ENCODE results near the gene GOLGA6L25.
"Not testable (repeated sequence)": the region's sequence is repeated elsewhere in the genome, so short reads cannot be mapped to it uniquely, and the experiment has no call there.

Gene GOLGA6L25

DNA sequence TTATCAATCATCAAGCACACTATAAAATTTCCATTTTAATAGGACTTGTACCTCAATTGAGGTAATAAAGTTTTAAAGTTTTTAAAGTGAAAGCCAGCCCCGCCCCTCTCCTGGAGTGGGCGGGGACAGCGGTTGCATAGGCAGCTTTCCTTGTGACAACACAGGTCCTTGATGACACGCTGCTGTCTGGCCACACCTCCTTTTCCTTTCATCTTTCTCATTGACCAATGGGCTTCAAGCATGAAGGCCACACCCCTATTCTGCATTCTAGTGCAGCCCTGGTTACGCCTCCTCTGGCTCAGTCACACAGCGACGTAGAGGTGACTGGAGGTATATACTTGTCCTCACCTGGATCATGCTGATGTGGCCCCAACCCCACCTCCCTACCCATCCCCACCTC is at the start of gene GOLGA6L25:
Gene GOLGA6L25, plus strand, starts transcription at position 301 of the 400 bp plus-strand sequence. Its CDS starts 61 bp downstream, at position 362.
- DNase-seq (ENCODE audit: low read depth in 2 of 2) = not testable (repeated sequence)

GRCh38 chr15:28508217-28508889 is 45.0 kb upstream of the GOLGA6L25 start:
- not testable (repeated sequence) for DNase-seq (ENCODE audit: low read depth in 2 of 2)

DNA sequence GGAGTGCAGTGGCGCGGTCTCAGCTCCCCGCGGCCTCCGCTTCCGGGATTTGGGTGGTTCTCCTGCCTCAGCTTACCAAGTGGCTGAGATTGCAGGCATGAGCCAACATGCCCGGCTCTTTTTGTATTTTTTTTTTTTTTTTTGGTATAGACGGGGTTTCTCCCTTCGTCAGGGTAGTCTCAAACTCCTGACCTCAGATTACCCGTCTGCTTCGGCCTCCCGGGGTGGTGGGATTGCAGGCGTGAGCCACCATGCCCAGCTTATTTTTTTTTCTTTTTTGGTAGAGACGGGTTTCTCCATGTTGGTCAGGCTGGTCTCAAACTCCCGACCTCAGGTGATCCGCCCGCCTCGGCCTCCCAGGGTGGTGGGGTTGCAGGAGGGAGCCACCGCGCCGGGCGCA is 39.2 kb upstream of the GOLGA6L25 start:
- not testable (repeated sequence) for DNase-seq (ENCODE audit: low read depth in 2 of 2)

GRCh38 chr15:28515208-28515607 is 38.2 kb upstream of the GOLGA6L25 start:
- not testable (repeated sequence) for DNase-seq (ENCODE audit: low read depth in 2 of 2)

- not testable (repeated sequence) for DNase-seq (ENCODE audit: low read depth in 2 of 2)
These were observed 20.4 kb upstream of the GOLGA6L25 start, which contains the start of gene GOLGA8G for GRCh38 chr15:28532954-28533353. Gene GOLGA8G (minus strand): TSS chr15:28532971. CDS start chr15:28532909, 62 bp downstream.

- not testable (repeated sequence) for DNase-seq (ENCODE audit: low read depth in 2 of 2)
These were observed 20.0 kb downstream of the GOLGA6L25 start for GRCh38 chr15:28573351-28573750.

DNA sequence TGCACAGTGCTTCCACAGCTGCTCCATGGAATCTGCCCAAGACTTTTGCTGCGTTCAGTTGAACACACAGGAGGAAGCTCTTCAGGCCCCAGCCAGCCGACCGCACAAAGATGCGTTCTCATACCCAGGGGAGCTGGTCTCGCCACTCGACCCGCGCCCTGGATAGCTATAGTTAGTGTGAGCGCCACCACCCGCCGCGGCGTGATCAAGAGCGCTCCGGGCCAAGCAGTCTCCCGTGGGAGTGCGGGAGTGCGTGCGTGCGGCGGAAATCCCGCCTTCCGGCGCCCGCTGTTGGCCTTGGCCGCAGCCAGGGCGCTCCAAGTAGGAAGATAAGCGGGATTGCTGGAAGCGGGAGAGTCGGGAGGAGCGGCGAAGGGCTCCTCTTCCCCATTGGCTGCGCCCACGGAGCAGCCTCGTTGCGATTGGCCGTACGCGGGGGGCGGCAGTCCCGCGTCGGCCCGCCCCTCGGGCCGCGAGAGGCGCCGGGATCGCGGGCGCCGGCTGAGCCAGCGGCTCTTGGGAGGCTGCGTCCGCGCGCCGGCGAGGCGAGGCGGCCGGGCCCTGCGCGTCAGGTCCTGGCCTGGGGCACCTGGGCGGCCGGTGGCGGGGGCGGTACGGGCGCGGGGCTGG is 35.7 kb downstream of the GOLGA6L25 start:
- DNase-seq (ENCODE audit: low read depth in 2 of 2) = not testable (repeated sequence)

DNA sequence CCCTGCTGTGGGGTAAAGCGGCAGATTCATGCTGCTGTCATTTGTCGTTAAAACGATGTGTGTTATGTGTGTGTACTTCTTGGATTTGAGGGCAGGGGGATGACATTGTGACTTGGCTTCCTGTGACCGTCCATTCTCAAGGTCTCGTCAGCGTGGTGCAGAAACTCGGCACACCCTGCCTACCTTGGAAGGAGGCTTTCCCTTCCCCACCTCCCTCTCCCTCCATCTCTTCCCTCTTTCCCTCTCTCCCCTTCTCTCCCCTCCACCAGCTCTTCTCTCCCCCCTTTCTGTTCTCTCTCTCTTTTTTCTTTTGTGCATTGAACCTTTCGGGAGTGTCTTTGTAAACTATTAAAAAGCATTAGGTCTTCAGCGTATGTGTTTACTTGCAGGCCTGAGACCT is 36.4 kb downstream of the GOLGA6L25 start:
- not testable (repeated sequence) for DNase-seq (ENCODE audit: low read depth in 2 of 2)

DNA sequence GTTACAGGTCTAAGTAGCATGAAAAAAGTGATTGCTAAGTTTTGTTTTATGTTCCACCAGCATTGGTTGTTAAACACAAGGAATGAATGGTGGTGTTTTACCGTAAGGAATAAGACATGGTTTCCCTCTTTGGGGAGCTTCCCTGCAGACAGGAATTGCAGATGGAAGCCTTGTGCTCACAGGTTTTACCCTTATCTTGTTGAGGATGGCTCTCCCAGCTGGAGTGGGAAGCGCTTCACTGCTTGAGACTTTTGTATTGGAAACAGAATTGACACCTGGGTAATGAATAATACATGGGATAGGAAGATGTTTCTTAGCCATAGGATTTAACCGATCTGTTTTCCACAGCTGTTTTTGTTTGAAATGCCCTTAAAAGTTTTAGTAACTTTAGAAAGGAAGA is 39.0 kb downstream of the GOLGA6L25 start:
- DNase-seq (ENCODE audit: low read depth in 2 of 2) = not testable (repeated sequence)

- DNase-seq (ENCODE audit: low read depth in 2 of 2) = not testable (repeated sequence)
These were observed 40.2 kb downstream of the GOLGA6L25 start for GRCh38 chr15:28593424-28594129.

DNA sequence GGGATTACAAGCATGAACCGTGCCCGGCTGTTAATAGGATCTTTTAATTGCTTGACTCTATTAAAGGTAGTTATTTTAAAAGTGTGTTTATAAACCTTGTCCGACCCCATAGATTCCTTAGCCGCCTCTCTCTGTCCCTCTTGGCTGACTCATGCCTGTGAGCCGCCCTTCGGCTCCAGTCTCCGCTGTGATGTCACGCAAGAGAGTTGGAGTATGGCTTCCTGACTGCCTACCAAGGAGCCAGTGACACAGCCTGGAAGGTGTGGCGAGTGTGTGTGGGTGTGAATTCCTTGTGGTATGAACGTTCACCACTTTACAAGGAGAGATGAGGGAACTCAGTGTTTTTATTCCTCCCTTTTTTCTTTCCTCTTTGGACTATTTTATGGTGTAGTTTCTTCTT is 44.1 kb downstream of the GOLGA6L25 start:
- DNase-seq (ENCODE audit: low read depth in 2 of 2) = not testable (repeated sequence)

- not testable (repeated sequence) for DNase-seq (ENCODE audit: low read depth in 2 of 2)
These were observed 44.8 kb downstream of the GOLGA6L25 start for GRCh38 chr15:28598209-28598608.

DNA sequence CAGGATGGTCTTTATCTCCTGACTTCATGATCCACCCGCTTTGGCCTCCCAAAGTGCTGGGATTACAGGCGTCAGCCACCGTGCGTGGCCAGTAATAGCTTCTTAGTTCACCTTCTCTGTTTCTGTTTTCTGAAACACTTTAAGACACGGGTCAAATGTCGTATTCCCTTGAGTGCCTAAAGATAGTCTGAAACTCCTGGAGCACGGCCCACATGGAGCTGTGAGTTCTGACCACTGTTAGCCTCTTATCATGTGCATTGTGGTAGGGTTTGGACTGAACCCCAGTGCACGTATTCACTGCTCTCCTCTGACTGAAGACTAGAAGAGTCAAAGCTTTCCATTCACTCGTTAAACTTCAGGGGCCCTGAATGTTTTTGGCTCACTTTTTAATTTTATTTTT is 48.8 kb downstream of the GOLGA6L25 start:
- DNase-seq (ENCODE audit: low read depth in 2 of 2) = not testable (repeated sequence)

Measured in fibroblast of skin of left quadriceps (primary cell).